GM04503 (cell line): ENCODE measurements around the gene GOLIM4.
"Not testable (repeated sequence)": the region's sequence is repeated elsewhere in the genome, so short reads cannot be mapped to it uniquely, and the experiment has no call there.

Experiments used
- DNase-seq: peaks from one replicate; pipeline ENCODE4 v3.0.0-alpha.2; 2012; ENCODE audit warnings: low read depth

Gene GOLIM4

DNA sequence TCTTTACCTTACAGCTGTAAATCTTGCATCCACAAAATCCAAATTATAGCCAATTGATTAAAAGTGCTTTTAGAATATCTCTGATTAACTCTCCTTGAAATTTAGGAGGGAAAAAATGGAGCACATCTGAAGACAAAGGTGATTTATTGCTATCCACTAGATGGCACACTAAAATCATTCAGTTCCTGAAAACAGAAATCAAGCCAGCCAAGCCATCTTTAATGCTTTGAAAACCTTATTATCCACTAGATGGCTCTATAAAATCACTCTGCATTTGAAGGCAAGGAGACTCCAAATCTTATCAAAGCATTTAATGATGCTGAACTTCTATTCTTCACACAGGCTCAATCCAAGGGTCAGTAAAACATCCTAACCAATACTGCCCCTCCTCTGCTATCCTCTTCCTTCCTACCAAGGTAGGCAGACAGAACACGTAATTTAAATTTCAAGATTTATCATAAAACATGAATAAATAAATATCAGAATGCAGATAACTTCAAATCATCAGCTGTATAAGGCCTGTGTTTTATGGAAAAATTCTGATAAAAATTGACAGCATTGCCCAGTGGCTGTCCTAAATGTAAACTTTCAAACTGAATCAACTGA lies 48.4 kb downstream of the GOLIM4 start:
- peak; percentile 44 for DNase-seq

DNA sequence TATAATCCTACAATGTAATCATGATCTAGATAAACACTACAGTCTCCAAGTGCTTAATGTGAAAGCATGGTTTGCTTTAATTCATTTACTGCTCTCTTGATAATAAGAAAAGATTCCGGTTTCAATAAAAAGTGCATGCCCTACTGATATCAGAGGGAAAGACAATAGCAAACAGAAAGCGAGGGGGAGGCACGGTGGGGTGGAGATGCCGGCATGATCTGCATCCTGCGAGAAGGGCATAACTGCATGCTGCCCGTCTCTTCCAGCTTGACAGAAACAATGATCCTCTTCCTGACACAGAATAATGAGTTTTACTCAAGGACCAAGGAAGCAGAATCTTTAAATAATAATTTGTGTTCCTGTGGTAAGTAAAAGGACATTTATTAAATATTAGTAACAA lies 51.7 kb downstream of the GOLIM4 start:
- DNase-seq, result no peak

DNA sequence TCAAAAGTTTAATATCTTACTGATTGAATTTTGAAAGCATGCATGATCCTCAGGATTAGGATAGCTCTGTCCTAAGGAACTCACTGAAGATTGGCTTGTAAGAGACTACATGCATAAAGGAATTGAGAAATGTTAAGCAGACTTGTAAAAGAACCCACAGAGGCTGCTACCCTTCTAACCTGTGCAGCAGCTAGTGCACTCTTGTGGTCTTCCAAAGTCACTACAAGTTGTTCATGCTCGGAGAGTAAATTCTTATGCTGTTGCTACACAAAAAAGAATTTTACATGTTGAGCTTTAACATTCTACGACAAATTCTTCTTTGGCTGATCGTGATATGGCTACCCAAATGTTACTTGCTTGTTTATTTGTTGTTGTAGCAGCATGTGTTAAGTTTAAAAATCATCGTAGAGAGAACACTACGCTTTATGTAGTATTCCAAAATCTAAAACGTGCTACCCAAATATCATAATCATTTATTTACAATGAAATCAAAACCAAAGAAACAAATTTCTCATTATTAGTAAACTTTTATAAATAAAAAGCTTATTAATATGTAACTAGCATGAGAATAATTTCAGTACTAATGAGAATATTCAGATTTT lies 55.0 kb downstream of the GOLIM4 start:
- DNase-seq, result no peak

DNA sequence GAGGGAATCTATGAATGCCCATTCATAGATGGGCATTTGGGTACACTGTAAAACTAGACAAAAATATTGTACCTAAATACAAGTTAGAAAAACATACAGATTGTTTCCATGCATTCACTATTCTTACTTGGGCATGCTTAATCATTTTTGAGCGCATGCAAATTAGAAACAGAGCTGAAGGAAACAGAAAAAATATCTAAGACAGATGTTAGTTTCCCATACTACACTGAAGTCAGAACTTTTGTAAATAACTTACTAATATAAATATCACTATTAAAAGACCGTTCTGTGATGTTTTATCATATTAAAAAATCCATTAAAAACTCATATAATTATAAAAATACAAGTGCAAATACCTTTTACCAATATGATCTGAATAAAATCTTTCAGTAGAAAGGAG lies 58.7 kb downstream of the GOLIM4 start:
- no peak for DNase-seq

DNA sequence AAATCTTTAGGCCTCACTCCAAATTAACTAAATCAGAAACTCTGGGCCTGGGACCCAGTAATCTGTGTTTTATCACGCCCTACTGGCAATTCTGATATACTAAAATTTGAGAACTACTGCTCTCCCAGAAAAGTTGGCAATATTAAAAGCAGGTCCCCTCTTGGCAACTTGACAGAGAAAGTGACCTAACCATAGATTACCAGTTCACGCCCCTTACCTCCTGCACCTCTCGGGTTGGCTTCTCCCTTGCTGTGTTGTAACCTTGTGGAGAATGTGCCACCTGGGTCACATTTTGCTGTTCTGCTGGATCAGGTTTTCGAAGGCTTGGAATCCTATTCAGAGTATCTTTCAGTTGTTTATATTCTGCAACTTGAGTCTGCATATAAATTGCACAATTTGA lies 59.1 kb downstream of the GOLIM4 start:
- DNase-seq, result no peak

DNA sequence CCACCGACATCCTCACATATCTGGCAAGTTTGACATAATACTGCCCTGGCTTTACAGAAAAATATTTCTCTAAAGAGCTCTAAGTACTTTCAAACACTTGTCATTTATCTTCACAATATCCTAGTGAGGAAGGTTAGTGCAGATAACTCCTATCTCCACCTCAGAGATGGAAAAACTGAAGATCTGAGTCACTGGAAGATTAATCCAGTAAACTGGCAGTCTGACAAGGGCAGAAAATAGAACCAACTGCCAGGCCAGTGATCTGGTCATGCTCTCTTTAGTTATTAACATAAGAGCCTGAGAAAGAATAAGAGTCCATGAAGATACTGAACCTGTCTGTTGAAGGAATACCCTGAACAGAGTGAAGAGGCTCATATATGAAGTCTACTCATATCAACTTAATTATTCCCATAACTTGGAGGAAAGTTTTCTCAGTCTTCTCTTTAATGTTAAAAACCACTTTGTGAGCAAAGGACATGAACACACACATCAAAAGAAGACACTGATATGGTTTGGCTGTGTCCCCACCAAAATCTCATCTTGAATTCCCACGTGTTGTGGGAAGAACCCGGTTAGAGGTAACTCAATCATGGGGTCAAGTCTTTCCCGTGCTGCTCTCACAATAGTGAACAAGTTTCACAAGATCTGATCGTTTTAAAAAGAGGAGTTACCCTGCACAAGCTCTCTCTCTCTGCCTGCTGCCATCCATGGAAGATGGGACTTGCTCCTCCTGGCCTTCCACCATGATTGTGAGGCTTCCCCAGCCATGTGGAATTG lies 61.4 kb downstream of the GOLIM4 start:
- DNase-seq, result peak; percentile 35

DNA sequence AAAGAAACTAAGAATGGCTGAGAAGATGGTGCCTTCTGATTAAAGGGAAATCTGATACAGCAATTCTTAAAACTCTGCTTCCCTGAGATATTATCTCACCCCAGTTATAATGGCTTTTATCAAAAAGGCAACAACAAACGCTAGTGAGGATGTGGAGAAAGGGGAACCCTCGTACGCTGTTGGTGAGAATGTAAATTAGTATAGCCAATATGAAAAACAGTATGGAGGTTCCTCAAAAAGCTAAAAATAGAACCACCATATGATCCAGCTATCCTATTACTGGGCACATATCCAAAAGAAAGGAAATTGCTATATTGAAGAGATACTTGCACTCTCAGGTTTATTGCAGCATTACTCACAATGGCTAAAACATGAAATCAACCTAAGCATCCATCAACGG lies 65.1 kb downstream of the GOLIM4 start:
- DNase-seq, result no peak

DNA sequence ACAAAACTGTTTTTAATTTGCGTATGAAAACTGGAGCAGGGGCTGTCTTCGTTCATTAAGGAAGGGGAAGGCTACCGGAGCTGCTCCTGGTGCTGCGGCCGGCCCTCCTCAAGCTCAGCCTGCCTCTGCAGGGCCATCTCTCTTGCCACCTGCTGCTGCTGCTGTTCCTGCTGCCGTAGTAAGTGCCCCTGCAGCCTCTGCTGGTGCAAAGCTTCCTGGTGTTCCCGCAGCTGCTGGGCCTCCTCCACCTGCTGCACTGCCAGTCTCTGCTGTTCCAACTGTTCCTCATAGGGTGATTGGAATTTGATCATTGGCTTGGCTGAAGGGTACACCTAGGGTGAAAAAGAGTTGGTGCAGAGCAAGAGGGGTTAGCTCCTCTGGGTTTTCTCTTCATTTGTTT lies 66.0 kb downstream of the GOLIM4 start:
- DNase-seq, result no peak

DNA sequence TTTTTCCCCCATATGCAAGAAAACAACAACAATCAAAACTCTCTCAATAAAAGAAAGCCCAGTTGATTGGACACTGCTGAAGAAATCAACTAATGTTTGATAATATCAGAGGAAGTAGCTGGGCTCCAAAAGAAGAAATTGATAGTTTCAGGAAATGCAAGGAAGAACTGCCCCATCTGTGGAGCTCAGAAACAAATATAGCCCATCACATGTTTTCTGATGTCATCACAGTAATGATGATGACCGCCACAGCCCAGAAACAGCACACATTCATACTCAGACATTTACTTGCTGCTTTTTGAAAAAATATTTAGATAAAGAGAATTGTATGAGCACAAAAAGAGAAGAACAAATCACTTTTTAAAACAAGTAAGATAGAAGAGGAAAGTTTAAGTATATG lies 67.6 kb downstream of the GOLIM4 start:
- DNase-seq, result no peak

DNA sequence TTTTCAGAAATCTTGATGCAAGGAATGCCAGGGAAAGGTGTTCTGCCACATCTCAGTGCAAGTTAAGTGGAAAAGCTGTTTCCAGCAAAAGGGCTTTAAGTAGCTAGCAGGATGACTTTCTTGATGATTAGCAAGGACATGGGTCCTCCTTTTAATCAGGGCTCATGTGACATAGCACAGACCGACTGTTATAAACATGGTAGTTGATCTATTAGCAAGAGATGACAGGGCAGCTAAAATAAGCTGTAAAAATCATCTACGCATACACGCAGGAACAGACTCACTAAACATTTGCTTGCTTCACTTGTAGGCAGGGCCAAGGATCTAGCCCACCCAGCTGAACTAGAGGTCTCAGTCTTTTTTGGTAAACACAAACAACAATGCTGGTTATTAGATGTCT lies 69.0 kb downstream of the GOLIM4 start:
- no peak for DNase-seq

DNA sequence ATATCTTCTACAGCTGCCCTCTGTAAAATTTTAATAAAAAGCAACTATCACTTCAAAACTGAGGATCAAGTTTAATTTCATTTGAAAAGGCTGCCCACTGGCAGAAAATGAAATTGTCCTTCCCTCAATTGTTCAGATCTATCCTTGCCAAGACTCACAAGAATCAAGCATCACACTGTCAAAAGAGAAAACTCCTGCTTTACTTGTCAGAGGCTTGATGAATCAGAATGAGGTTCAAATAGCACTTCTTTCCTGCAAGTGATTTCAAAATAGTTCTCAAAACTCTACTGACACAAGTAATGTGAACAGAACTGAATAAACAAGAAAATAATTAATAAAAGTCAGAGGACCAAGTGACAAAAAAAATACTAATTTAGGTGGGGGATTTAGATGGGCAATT lies 70.6 kb downstream of the GOLIM4 start:
- DNase-seq, result no peak

DNA sequence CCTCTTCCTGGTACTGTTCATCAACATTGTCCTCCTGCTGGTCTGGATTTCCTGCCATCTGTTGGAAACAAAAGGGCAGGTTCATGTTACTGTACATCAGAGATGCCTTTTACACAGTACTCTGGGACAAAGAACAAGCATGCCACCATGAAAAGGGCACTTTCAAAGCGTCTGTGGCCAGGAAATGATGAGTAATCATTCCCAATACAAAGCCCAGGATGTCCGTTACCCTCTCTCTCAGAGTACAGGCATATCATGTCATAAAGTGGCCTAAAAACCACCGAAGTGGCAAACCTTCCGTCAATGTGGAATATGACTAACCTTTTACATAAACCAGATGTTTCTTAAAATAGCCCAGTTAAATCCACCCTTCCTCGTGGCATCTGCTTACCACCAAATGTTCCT lies 71.2 kb downstream of the GOLIM4 start:
- peak; percentile 63 for DNase-seq

DNA sequence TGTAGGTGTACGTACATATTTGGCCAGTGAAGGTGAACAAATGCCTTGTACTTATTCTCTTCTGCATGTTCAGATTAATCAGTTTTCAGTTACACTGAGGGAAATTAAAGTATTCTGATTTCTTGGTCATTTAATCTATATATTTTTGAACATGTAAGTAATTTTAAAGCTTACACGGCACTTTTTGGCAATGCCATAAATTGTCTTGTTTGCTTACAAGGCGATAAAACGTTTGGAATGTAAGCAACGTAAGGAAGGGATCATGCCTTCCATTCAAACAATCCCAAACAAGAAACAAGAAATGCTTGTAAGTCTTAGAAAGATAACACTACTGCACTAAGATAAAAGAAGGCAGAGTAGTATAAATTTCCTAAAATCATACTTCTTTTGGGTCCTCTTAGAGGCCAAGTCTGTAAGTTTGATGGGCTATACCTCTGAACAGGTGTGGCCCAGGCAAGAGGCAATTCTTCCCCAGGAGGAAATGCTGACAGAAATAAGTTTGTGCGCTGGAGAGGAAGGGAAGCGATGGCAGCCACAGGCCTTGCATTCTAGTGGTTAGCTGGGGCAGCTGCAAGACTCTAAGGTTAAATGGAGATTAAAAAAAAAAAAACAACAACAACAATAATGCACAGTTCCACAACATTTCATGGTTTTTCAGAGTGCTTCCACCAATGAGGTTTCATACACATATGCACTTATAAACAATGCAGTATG lies 73.8 kb downstream of the GOLIM4 start:
- no peak for DNase-seq

DNA sequence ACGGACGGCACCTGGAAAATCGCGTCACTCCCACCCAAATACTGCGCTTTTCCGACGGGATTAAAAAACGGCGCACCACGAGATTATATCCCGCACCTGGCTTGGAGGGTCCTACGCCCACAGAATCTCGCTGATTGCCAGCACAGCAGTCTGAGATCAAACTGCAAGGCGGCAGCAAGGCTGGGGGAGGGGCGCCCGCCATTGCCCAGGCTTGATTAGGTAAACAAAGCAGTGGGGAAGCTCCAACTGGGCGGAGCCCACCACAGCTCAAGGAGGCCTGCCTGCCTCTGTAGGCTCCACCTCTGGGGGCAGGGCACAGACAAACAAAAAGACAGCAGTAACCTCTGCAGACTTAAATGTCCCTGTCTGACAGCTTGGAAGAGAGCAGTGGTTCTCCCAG lies 84.4 kb downstream of the GOLIM4 start:
- DNase-seq, result not testable (repeated sequence)

DNA sequence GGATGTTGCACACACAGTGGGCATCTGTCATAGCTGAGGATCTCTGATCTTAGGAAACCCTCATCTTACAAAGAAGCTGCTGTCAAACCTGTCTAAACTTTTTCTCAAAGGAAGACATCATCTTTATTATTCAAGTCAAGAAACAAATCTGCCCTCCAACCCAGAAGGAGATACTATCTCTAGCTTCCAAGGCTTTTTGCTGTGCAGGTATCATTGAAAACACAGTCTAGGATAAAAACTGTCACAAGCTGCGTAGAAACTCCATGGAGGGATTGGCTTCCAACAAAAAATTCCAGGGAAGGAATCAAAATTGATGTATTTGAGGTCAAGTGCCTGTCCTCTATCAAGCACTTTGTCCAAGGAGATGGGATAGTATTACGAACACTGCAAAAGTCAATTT lies 89.1 kb downstream of the GOLIM4 start:
- no peak for DNase-seq

DNA sequence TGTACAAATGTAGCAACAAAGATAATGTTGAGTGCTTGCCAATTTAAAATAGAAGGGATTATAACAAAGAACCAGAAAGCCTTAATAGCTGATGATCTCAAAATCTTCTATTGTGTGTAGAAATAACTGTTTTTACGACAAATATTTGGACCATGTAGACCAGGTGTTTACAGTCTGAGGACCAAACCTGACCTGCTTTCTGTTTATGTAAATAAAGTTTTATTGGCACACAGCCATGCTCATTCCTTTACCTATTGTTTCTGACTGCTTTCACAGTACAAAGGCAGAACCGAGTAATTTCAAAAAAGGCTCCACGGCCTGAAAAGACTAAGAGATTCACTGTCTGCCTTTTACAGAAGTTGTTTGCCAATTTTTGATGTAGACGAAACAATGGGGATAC lies 91.8 kb downstream of the GOLIM4 start:
- DNase-seq, result no peak

DNA sequence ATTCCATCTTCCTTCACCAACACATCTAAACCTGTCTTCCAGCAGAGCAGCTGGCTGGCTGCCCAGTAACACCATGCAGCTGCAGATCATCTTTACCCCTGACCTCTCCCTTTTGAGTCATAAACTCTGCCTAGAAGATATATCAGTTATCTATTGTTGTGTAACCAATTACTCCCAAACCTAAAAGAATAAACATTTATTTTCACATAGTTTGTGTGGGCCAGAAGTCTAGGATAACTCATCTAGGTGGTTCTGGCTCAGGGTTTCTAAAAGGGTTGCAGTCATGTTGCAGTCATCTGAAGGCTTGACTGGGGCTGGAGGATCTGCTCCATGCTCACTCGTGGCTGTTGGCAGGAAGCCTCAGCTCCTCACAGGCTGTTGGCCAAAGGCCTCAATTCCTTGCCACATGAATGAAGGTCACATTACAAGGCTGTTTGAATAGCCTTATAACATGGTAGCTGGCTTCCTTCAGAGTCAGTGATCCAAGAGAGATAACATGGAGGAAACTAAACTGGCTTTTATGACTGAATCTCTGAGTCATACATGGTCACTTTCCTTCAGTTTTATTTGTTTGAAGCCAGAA lies 92.8 kb downstream of the GOLIM4 start:
- DNase-seq, result no peak

DNA sequence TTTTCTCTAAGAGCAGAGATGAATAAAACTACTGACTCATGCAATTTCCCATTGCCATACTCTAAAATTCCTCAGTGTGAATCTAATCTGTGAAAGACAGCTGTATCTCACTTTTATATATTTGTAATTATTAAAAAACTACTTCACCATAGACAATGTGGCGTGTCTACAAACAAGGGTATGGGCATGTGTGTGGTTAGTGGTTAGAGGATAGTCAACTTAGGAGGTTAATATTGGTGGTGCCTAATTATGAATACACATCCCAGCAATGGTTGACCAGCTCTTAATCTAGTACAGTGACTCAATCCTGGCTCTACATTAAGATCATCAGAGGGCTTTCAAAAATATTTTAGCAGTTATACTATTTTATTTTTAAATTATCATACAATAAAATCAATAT lies 94.5 kb downstream of the GOLIM4 start:
- DNase-seq, result no peak

DNA sequence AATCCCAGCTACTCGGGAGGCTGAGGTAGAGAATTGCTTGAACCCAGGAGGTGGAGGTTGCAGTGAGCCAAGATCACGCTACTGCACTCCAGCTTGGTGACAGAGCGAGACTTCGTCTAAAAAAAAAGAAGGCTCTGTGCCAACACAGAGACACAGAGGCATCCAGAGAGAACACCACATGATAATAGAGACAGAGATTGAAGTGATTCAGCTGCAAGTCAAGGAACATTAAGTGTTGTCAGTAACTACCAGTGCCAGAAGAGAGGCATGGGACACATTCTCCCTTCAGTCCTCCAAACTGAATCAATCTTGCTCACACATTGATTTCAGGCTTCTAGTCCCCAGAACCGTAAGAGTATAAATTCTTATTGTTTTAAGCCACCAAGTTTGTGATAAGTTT lies 97.5 kb downstream of the GOLIM4 start:
- no peak for DNase-seq

DNA sequence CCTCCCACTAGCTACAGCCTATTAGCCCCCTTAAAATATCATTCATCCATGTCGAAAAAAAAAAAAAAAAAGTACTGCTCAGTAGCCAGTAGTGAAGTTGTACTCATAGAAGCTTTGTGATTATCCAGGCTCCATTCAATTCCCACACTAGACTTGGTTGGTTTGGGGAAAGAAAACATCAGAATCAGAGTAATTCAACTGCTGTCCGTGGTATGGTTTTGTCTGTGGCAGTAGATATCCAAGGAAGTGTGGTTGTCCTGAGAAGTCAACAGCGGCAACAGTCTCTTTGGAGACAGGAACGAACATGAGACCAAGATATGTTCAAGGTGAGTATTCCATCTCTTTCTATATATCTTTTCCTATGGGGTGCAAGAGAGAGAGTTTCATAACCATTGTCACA lies 99.2 kb downstream of the GOLIM4 start:
- DNase-seq, result no peak

DNA sequence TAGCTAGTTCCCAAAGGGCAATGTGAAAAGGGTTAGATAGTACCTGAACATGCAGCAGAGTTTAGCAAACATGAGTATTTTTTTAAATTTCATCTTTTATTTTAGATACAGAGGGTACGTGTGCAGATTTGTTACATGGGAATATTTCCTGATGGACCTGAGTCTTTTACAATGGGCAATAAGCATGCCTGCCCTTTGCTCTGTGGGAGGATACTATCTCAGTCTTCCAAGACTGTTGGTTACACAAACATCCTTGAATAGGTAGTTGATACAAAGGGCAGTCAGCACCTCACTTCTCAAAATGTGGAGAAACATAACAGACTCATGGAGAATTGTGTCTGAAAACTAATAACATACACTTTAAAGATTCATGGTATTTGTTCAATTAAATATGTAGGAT lies 103.3 kb downstream of the GOLIM4 start:
- no peak for DNase-seq

DNA sequence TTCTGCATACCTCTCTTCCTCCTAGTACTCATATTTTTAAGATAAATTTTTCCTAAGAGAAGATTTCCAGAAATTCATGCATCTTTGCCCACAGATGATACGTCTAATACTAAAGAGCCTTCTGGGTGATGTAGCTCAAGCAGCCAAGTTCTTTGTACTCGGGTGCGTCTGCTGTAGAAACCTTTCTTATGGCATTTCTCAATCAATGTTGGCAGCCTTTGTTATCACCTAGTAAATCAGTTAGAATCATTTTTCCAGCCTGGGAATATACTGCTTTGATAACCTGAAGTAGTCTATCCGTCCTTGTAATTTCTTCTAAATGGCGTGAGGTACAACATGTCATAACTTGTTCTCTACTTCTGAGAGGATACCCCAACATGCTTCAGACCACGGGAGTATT lies 104.5 kb downstream of the GOLIM4 start:
- no peak for DNase-seq

DNA sequence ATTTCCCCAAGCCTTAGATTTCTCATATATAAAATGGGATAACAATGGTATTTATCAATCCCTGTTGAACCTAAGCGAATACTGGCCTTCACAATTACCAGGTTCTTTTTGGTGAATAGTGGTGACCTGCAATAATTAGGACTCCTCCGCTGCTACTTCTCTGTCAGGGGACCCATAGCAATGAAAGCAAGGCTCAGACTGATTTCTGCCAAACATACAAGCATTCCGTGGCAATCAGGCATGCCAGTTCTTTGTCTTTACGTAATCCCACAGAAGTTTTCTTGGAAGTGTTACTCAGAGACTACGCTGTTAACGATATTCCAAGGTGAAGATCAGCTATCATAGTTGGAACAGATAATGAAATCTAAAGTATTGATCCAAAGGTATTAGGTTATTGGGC lies 105.7 kb downstream of the GOLIM4 start:
- no peak for DNase-seq
